ENCODE measurements around the gene SUCLG2. TPM values are rescaled to one million over a fixed set of nuclear protein-coding genes. Genes with fewer than 3 reads are reported as not detected.
A peak's percentile ranks its signal among the peaks of the same experiment; 100 is the strongest.

The SUCLG2 gene
- total and polyA plus RNA-seq, 2 of the 4 experiments (the other 2 are of a cell fraction), result 26.8 to 34.6 TPM

DNA sequence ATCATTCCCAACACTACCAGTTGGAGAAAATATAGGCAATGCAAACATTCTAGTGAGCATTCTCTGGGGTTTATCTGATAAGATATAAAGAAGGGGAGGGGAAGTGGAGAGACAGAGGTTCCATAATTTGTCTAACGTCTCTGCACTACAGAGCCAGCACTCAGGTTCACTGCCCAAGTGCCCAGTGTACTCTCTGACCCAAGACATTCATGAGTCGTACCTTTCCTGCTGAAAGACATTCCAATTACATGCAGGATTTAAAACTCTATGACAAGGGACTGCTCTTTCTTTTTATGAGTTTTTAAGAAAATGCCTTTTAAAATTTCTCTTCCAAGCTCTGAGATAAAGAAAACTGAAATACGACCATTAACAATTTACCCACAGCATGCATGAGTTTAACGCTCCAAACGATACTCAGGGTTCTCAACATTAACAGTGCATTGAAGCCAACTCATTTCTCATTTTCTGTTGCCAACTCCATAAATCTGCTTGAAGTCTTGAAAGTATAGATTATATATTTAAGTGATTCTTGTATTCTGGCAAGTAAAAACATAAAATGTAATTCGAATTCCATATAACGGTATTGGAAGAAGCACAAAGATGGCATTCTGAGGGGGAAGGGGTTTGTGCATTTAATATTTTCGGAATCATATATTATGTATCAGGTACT is 193.4 kb downstream of the SUCLG2 start:
- ATAC-seq (ENCODE audit: low read depth) (no peak), DNase-seq (peak; percentile 31)
- H3K27ac ChIP-seq (ENCODE audit: insufficient read depth, low read length), result peak overlapping the region; percentile 54; the same call in 1 of the 2 replicates
- H3K9me1 ChIP-seq (ENCODE audit: insufficient read depth, low read length), result peaks cover 4% of the 10 kb centered on the region; the same call in 1 of the 2 replicates
- no peaks in the 10 kb centered on the region for H4K20me1 ChIP-seq (ENCODE audit: insufficient read depth, low read length)
- H3K9me3 ChIP-seq (ENCODE audit: control insufficient read depth, insufficient read depth, low read length), result no peaks in the 10 kb centered on the region; the same call in 1 of the 2 replicates
- H3K9ac ChIP-seq (ENCODE audit: low read depth, low read length), result no peak overlapping the region; the same call in 1 of the 2 replicates
- H2AK5ac ChIP-seq (ENCODE audit: low read depth, low read length), result no peak overlapping the region
- TF ChIP-seq BHLHE40 (IDR thresholded peaks at IDR 0.05; ENCODE audit: low read depth, low read length), result no peak
- H4K8ac ChIP-seq (ENCODE audit: low read depth in 2 of 2, low read length in 2 of 2), result peak overlapping the region in 1 of 2 experiments; percentile 43; a peak in 1 of 4 replicates
- no peak overlapping the region for H3K14ac ChIP-seq (replicated peaks; ENCODE audit: low read depth, low read length)
- no peak overlapping the region for H2AK9ac ChIP-seq (replicated peaks; ENCODE audit: low read depth, low read length, poor library complexity)
- 0 out of 2 replicates have a peak overlapping the region, but pooled peaks have one; percentile 57 for H3K18ac ChIP-seq (ENCODE audit: low read depth, low read length)
- H3K23ac ChIP-seq (ENCODE audit: low read depth, low read length), result no peak overlapping the region
- no peak overlapping the region for H2BK15ac ChIP-seq (ENCODE audit: low read depth, low read length)
- BruUV-seq (replicated peaks), result no TSS peak
- no peak overlapping the region for H2BK5ac ChIP-seq (ENCODE audit: low read depth, low read length, poor library complexity, severe bottlenecking)
- H4K91ac ChIP-seq (ENCODE audit: insufficient read depth, low read depth, low read length), result no peak overlapping the region
- peaks cover 5 to 11% of the 10 kb centered on the region in 2 experiments for H3K79me1 ChIP-seq (ENCODE audit: low read depth in 1 of 2, low read length in 2 of 2)
- no CpG with 5 or more reads among the region's 8 CpGs for WGBS, 2 experiments (ENCODE audit: extremely low coverage in 2 of 2, insufficient read length in 1 of 2)
- in situ Hi-C loops (cut with MboI; ENCODE audit: low sequenced_read_pairs) (no loop called here), dilution Hi-C loops (cut with HindIII; ENCODE audit: low sequenced_read_pairs, unreplicated experiment) (no loop called here), intact Hi-C loops (cut with micrococcal nuclease) (loop anchor here (5.0 kb wide), 1 partner anchor 186 kb away; no protein-coding TSS in a partner anchor)
- H3K4ac ChIP-seq (ENCODE audit: low read depth, low read length), result no peak overlapping the region
- H3K27me3 ChIP-seq (ENCODE audit: control insufficient read depth, insufficient read depth, low read length), result no peaks in the 10 kb centered on the region
- H3K4me3 ChIP-seq (ENCODE audit: insufficient read depth, low read depth, low read length), result no peak overlapping the region
- H3K56ac ChIP-seq (ENCODE audit: extremely low read depth, insufficient read depth, low read length), result no peak overlapping the region
- peaks cover 16% of the 10 kb centered on the region for H3K4me1 ChIP-seq (ENCODE audit: control insufficient read depth, insufficient read depth, low read length)
- no peak overlapping the region for H2AFZ ChIP-seq (replicated peaks; ENCODE audit: low read length, poor library complexity)
- no peak overlapping the region for H2BK20ac ChIP-seq (ENCODE audit: low read depth, low read length)
- no peak overlapping the region for H3K4me2 ChIP-seq (ENCODE audit: low read depth, low read length)
- H4K5ac ChIP-seq (ENCODE audit: low read depth, low read length), result no peak overlapping the region; the same call in 1 of the 2 replicates
- ChIA-PET POLR2A (ENCODE audit: unreplicated experiment) (no interaction called here), CTCF (no interaction called here)
- H3K36me3 ChIP-seq (ENCODE audit: control insufficient read depth, insufficient read depth, low read length), result no peaks in the 10 kb centered on the region
- H2BK120ac ChIP-seq (ENCODE audit: low read depth, low read length), result no peak overlapping the region; the same call in 1 of the 2 replicates

Measured in IMR-90 (cell line).